HG03108 (cell line): ENCODE results near the gene PRKCE.

Experiments
- ATAC-seq: cut with Tn5 transposase; IDR thresholded peaks from one replicate; pipeline ENCODE4 v1.9.1; 2021; ENCODE audit warnings: moderate library complexity; ENCODE audit not compliant: unreplicated experiment

Gene PRKCE

GRCh38 chr2:45799679-45800381, 148.4 kb downstream of the PRKCE start:
- ATAC-seq: no peak

DNA sequence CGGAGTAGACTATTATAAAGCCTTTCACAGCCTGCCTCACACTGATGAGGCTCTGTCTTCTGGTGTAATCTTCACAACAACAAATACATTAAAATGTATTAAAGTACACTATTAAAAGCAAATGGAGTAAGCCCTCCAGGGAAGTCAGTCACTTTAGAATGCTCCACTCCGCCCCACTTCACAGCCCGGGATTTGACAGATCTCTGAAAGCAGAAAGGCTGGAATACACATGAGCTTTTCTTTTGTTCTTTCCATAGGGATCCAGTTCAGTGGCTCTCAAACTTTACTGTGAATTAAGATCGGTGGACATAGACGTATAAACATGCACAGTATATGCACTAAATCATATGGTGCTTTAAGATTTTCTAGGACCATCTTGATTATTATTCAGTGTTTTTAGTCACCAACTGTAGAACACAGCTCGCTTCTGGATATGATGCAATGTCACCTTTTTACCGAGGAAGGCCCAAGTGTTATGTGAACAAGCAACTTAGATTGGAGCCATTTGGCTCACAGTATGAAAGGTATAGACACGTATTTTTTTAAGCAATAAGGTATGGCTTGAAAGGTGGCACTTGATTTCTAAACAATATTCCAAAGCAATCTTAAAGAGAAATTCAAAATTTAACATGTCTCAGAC, 151.1 kb downstream of the PRKCE start:
- no peak for ATAC-seq

DNA sequence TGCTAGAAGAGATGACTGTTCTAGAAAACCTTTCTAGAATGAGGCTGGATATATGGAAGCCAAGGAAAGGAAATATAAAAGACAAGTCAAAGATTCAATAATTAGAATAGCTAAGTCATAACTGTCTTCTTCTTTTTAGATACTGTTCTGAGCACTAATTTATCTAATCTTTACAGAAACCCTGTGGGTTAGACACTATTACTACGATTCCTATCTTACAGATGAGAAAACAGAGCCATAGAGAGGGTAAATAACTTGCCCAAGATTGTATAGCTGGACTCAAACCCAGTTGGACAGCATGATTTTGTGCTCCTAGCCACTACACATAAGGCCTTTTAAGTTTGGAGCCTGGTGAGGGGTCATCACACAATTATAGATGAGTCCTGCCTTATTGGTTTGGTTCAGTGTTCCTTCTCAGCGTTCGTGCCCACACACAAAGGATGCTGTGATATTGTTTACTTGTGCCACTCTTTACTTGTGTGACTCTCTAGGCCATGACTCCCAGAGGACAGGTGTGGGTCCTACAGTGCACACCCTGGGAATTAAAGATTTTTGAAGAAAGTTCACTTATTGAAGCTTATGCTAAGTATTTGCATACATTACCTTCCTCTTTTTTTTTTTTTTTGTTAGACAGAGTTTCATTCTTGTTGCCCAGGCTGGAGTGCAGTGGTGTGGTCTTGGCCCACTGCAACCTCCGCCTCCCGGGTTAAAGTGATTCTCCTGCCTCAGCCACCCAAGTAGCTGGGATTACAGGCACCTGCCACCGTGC, 153.7 kb downstream of the PRKCE start:
- ATAC-seq: no peak

GRCh38 chr2:45806563-45807358, 155.3 kb downstream of the PRKCE start:
- no peak for ATAC-seq

- ATAC-seq: no peak
Observed at GRCh38 chr2:45808294-45808800, 156.9 kb downstream of the PRKCE start.

GRCh38 chr2:45809205-45809604, 157.7 kb downstream of the PRKCE start:
- no peak for ATAC-seq

- no peak for ATAC-seq
Observed at GRCh38 chr2:45812011-45812500, 160.6 kb downstream of the PRKCE start.

- ATAC-seq: no peak
Observed at GRCh38 chr2:45813003-45813941, 161.8 kb downstream of the PRKCE start.

DNA sequence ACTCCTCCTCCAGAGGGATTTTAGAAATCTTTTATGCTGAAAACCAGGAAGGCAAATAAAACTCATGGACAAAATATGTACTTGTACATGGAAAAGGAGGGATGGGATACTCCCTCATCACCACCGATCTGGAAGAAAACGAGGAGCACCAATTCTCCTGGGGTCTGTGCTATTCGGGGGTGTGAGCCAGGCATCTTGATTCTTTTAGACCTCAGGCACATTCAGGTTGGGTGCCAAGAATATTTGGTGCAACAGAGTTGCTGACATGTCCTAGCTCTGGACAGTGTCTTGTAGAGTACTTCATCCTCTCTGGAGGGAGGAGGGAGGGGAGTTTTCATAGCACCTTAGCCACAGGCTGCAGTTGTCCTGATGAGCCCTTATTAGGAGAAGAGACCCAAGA, 163.0 kb downstream of the PRKCE start:
- no peak for ATAC-seq

DNA sequence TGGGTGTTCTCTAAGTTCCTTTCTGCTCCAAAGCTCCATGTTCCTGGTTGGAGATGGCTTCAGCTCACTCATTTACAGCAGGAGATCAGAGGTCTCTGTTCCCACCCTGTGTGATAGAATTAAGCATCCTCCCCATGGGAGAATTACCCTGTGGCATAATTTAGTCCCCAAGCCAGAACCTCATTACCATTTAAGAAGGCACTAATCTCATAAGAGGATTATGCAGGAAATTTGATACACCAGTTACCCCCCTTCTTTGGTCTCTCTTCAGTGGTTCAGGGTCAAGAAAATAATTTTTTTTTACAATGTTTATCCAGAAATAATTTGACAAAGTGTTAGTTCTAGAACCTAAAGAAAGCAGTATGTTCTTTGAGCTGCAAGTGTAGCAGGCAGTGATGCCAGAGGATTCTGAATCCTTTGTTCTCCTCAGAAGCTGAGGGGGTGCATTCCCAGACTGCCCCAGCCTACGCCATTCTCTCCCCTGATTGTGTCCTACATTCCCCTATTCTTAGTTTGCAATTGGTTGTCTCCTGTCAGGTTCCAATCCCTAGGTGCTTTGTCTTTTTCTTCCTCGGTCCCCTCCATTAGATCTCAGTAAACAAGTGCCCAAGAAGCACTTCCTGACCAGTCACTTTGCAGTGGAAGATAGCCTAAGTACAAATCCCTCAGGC, 163.6 kb downstream of the PRKCE start:
- no peak for ATAC-seq

GRCh38 chr2:45816272-45816671, 164.8 kb downstream of the PRKCE start:
- no peak for ATAC-seq

GRCh38 chr2:45818591-45818990, 167.1 kb downstream of the PRKCE start:
- no peak for ATAC-seq

DNA sequence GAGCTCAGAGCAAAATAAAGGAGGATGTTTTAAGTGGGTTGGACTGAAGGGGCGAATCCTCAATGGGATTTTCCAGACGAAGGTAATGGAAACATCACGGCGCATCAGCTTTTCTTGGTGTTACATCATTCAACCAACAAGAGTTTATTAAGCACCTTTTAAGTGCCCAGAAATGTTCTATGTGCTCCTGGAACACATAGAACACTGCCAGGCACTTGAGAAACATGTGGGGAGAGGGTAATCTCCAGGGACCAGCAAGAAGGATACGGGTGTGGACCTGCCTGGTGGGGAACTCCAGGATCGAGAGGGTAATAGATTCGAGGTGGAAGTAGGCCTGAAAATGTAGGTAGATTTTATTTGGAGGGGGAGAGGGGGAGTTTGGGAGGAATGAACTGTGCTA, 168.6 kb downstream of the PRKCE start:
- ATAC-seq: no peak

- ATAC-seq: no peak
Observed at GRCh38 chr2:45821558-45822271, 170.2 kb downstream of the PRKCE start.

- no peak for ATAC-seq
Observed at GRCh38 chr2:45822272-45822630, 170.8 kb downstream of the PRKCE start.

DNA sequence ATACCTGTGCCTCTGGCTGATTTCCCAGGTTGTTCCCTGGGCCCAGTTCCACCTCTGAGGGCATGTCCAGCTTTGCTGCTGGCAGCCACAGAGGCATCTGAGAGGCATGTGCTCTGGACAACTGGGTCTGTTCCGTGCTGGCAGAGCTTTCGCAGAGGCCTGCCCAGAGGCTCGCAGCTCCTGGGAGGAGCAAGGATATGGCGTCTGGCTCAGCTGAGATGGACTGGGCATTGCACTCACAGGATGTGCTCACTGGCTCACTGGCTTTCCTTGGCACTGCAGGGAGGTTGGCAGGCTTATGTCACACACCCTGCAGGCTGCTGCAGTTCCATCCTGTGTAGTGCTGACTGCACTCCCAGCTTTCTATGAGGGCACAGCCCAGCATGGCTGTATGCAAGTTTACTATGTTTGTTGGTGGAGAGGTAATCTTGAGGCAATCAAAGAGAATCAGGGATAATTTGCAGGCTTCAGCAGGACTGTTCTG, 172.3 kb downstream of the PRKCE start:
- ATAC-seq: no peak

DNA sequence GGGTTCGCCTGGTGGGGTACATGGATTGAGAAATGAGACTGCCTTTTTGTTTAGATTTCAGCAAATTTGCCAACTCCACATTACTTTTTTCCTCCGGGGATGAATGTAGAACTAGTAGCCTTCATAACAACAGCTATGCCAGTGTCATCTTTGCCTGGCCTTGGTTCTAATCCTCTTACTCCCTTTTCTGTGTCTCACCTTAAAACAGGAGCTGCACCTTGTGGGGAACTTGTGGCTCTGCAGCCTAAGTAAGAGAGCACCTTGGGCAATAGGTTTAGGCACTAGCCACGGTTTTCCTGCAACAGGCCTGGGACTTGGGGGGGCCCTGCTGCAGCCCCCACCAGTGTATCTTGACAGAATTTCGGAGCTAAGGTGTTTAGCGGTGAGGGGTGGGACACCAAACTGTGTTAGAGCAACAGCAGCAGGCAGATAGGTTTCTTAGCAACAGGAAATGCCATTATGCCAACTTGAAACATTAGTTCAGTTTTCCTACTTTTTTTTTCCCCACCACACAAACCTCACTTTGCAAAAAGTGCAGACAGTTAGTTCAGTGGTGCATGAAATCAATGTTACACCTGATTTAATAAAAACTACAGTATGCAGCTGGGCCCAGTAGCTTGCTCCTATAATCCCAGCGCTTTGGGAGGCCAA, 173.7 kb downstream of the PRKCE start:
- ATAC-seq: no peak

- ATAC-seq: no peak
Observed at GRCh38 chr2:45826460-45826859, 175.0 kb downstream of the PRKCE start.
